SK-N-MC (cell line): ENCODE measurements around the gene KIF16B.

Source experiments
- DNase-seq: peaks from one replicate; pipeline ENCODE4 v3.0.0-alpha.2; 2011; ENCODE audit warnings: low read depth, low spot score
- H3K27ac ChIP-seq: fragments of 200-600 bp; sonication (generic); 2 replicates; pipeline ENCODE4 v1.5.1; 2016; ENCODE audit warnings: mixed run types
- H3K36me3 ChIP-seq: fragments of 200-600 bp; sonication (generic); 2 replicates; pipeline ENCODE4 v1.6.1; 2017; ENCODE audit warnings: antibody characterized with exemption, low read length, mixed read lengths; ENCODE audit not compliant: insufficient read depth
- H3K4me3 ChIP-seq: fragments of 200-600 bp; sonication (generic); 2 replicates; pipeline ENCODE4 v1.5.1; 2016
- H3K9ac ChIP-seq: fragments of 200-600 bp; sonication (generic); 2 replicates; pipeline ENCODE4 v1.8.0; 2017; ENCODE audit warnings: mixed run types, mixed read lengths; ENCODE audit not compliant: insufficient read length
- H3K9me3 ChIP-seq: fragments of 200-600 bp; sonication (generic); 2 replicates; pipeline ENCODE4 v1.6.1; 2017; ENCODE audit warnings: low read depth, mild to moderate bottlenecking, antibody characterized with exemption, low read length, moderate library complexity, mixed read lengths
- EZH2 ChIP-seq: fragments of 200-600 bp; sonication (generic); IDR thresholded peaks from one replicate; pipeline ENCODE4 v1.6.1; 2017; ENCODE audit warnings: antibody characterized with exemption
- FOXP2 ChIP-seq: optimal IDR thresholded peaks from 2 replicates; pipeline ENCODE3; 2011; ENCODE audit warnings: mild to moderate bottlenecking, moderate library complexity; ENCODE audit not compliant: insufficient read depth; ENCODE audit errors: extremely low read length, control extremely low read depth
- POLR2AphosphoS5 ChIP-seq: IDR thresholded peaks from 2 replicates; pipeline ENCODE4 v1.6.1; 2012; ENCODE audit warnings: mild to moderate bottlenecking, low read depth, low read length, borderline replicate concordance

The KIF16B gene

DNA sequence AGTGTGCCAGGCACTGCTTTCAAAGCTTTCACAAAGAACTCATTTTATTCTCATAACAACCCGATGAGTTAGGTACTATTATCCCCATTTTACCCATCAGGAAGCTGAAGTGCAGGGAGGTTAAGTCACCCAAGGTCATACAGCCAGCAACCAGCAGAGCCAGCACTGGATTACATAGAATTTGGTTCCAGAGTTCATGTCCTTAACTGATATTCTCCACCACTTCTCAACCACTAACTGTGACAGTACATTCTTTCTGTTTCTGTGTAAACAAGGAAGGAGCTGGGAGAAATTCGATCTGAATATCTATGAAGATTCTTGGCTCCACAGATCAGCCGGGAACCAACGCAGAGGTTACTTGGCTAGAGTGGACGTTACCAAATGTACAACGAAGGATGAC is 98.0 kb downstream of the KIF16B start:
- H3K27ac ChIP-seq, result peak overlapping the region; percentile 63
- TF ChIP-seq POLR2AphosphoS5 (no peak), EZH2 (no peak), FOXP2 (no peak)
- DNase-seq, result no peak
- H3K9ac ChIP-seq, result peak overlapping the region; percentile 17
- no peaks in the 10 kb centered on the region for H3K9me3 ChIP-seq
- no peaks in the 10 kb centered on the region for H3K36me3 ChIP-seq
- H3K4me3 ChIP-seq, result no peak overlapping the region

DNA sequence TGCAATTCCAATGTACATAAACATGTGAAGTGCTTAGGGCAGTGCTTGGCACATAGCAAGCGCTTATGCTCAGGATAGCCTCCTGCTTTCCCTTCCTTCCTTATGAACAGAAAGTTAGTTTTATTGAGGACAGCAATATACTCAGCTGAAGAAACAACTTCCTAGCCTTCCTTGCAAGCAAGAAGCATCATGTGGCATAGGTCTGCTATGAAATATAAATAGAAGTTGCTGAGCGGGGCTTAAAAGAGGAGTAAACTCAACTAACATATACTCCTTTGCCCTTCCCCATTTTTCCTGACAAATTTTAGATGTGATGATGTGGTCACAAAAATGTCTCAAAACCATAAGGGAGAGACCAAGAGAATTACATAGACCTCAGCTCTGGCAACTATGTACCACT is 98.9 kb downstream of the KIF16B start:
- no peak overlapping the region for H3K9ac ChIP-seq
- H3K27ac ChIP-seq, result no peak overlapping the region; the same call in 1 of the 2 replicates
- DNase-seq, result no peak
- 0 out of 2 replicates have a peak, but pooled peaks cover 3% of the 10 kb centered on the region for H3K9me3 ChIP-seq
- no peaks in the 10 kb centered on the region for H3K36me3 ChIP-seq
- TF ChIP-seq EZH2, result no peak
- no peak for TF ChIP-seq POLR2AphosphoS5
- TF ChIP-seq FOXP2, result no peak
- no peak overlapping the region for H3K4me3 ChIP-seq

DNA sequence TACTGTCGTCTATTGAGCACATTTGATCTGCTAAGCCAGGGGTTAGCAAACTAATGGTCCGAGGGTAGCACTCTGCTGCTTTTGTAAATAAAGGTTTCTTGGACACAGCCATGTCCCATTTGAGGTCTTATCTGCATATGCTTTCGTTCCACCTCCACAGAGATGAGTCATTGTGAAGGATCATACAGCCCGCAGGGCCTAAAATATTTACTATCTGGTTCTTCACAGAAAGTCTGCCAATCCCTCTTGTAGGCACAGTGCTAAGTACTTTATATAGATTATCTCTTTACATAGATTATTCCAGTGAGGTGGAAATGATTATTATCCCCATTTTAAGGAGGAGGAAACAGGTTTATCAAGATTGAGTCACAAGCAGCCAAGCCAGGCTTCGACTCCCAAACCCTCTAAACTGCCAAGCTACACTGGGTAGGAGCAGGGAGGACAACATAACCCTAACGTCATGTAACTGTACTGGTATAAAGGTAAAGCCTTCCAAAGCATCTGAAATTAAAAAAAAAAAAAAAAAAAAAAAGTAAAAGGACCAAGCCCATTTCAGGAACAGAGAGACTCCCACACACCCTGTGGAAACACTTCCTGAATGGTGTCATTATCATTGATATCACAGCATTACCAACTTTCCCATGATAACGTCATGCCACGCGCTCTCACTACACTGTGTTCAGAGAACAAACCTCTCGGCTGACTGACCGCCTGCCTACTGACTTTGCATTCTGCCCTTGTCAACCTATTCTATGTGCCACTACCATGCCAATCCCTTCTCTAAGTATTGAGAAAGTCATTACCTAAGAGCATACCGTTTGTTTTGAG is 101.0 kb downstream of the KIF16B start:
- H3K4me3 ChIP-seq, result no peak overlapping the region
- H3K9ac ChIP-seq, result no peak overlapping the region
- no peak overlapping the region for H3K27ac ChIP-seq
- DNase-seq, result no peak
- H3K9me3 ChIP-seq, result 0 out of 2 replicates have a peak, but pooled peaks cover 3% of the 10 kb centered on the region
- no peaks in the 10 kb centered on the region for H3K36me3 ChIP-seq
- no peak for TF ChIP-seq EZH2
- no peak for TF ChIP-seq POLR2AphosphoS5
- no peak for TF ChIP-seq FOXP2

DNA sequence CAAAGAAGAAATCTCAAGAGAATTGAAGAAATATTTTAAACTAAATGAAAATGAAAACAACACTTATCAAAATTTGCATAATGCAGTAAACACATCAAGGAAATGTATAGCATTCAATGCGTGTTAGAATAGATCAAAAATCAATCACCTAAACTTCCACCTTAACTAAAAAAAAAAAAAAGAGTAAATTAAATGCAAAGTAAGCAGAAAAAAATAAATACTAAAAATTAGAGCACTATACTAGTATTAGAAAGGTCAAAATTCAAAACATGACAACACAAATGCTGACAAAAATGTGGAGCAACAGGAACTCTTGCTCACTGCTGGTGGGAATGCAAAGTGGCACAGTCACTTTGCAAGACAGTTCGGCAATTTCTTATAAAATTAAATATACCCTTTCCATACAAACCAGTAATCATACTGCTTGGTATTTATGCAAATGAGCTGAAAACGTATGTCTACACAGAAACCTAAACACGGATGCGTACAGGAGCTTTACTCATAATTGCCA is 103.8 kb downstream of the KIF16B start:
- Histone ChIP-seq H3K36me3 (no peaks in the 10 kb centered on the region), H3K4me3 (no peak overlapping the region), H3K9me3 (0 out of 2 replicates have a peak, but pooled peaks cover 3% of the 10 kb centered on the region), H3K9ac (no peak overlapping the region), H3K27ac (no peak overlapping the region)
- TF ChIP-seq FOXP2 (no peak), EZH2 (no peak), POLR2AphosphoS5 (no peak)
- no peak for DNase-seq

DNA sequence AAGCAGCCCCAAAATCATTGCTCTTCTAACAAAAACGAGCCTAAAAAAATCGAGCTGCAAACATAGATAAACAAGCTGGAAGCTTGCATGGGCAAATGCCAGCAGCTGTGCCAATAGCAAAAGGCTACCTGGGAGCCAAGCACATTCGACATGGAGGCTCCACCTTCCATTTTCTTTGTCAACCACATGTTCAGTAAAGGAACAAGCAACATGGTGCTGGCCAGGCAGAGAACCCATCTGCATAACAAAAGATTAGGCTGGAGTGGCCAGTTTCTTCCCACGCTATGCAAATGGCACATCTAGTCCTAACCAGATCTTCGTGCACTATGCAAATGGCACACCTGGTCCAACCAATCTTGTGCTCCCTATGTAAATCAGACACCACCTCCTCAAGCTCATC is 110.5 kb downstream of the KIF16B start:
- no peak for DNase-seq
- TF ChIP-seq FOXP2, result no peak
- no peak for TF ChIP-seq POLR2AphosphoS5
- TF ChIP-seq EZH2, result no peak
- H3K36me3 ChIP-seq, result no peaks in the 10 kb centered on the region
- no peaks in the 10 kb centered on the region for H3K9me3 ChIP-seq
- no peak overlapping the region for H3K4me3 ChIP-seq
- H3K9ac ChIP-seq, result no peak overlapping the region
- H3K27ac ChIP-seq, result no peak overlapping the region

DNA sequence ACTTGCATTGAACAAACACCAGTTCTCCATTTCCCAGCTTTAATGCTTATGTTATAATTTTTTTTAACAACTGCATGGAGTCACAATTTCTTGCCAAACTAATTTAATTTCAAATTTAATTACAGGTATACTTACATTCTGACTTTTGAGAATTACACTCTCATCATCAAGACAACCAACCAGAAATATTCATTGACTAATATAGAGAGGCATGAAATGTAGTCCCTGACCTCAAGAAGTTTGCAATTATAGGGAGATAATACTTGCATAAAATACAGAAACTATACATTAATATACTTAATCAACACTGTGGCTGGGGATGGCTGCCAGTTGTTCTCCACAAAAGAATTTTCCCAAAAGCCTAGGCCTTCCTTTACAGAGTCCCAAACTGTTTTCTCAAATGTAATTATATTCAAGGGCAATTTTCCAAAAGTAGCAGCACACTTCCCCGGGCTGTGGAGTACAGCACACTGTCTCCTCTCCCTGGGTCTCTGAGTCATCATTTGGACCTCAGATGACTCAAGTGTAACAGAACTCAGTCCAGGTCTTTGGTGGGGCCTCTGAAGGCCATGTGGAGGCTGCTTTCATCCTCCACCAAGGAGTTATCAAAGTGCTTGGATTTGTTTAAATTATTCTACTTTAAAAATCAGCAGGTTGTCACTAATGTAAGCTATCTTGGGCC is 114.1 kb downstream of the KIF16B start:
- no peaks in the 10 kb centered on the region for H3K9me3 ChIP-seq
- TF ChIP-seq FOXP2 (no peak), EZH2 (no peak), POLR2AphosphoS5 (no peak)
- H3K27ac ChIP-seq, result peak overlapping the region; percentile 48
- no peak overlapping the region for H3K4me3 ChIP-seq
- DNase-seq, result no peak
- no peak overlapping the region for H3K9ac ChIP-seq
- H3K36me3 ChIP-seq, result no peaks in the 10 kb centered on the region

DNA sequence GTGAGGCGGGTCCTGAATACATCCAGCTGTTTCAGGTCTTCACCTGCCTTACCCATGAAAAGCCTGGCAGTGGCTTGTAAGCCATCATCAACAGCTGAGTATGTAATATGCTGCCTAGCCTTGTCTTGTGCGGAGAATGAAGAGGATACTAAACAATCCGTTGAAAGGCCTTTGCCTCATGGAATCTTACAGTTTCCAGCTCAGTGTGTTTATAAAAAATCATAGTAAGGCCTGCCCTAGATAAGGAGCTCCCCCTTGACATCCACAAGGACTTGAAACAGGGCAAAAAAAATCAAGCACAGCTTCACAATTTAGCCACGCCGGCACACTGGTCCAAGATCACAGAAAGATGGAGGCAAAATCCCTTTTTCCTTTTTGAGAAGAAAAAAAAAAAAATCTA is 115.7 kb downstream of the KIF16B start:
- H3K4me3 ChIP-seq, result no peak overlapping the region
- H3K9ac ChIP-seq, result no peak overlapping the region
- TF ChIP-seq FOXP2 (no peak), POLR2AphosphoS5 (no peak), EZH2 (no peak)
- H3K27ac ChIP-seq, result no peak overlapping the region
- H3K36me3 ChIP-seq, result no peaks in the 10 kb centered on the region
- DNase-seq, result no peak
- no peaks in the 10 kb centered on the region for H3K9me3 ChIP-seq

DNA sequence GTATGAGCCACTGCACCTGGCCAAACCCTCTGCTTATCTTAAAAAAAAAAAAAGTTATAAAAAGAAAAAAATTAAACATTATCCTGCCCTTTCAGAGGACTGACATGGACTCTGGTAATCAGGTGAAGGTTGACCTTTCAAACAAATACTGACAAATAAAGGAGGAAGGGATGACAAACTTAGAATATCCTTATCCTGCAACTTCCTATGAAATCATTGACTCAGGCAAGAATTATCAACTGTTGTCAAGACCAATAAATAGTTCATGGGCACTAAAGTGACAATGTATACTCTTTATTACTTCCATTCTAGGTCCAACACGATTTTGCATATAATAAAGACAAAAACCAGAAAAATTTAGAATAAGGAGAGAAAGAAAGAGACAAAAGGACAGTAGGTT is 117.9 kb downstream of the KIF16B start:
- H3K9ac ChIP-seq, result no peak overlapping the region
- H3K9me3 ChIP-seq, result no peaks in the 10 kb centered on the region
- DNase-seq, result no peak
- TF ChIP-seq FOXP2 (no peak), EZH2 (no peak), POLR2AphosphoS5 (no peak)
- no peak overlapping the region for H3K27ac ChIP-seq
- H3K36me3 ChIP-seq, result no peaks in the 10 kb centered on the region
- no peak overlapping the region for H3K4me3 ChIP-seq
